GM18517 (cell line): ENCODE data around the gene AGBL1.

Source experiments
- ATAC-seq: cut with Tn5 transposase; IDR thresholded peaks from one replicate; pipeline ENCODE4 v1.9.1; 2021; ENCODE audit warnings: mild to moderate bottlenecking, moderate library complexity; ENCODE audit not compliant: unreplicated experiment

The AGBL1 gene

DNA sequence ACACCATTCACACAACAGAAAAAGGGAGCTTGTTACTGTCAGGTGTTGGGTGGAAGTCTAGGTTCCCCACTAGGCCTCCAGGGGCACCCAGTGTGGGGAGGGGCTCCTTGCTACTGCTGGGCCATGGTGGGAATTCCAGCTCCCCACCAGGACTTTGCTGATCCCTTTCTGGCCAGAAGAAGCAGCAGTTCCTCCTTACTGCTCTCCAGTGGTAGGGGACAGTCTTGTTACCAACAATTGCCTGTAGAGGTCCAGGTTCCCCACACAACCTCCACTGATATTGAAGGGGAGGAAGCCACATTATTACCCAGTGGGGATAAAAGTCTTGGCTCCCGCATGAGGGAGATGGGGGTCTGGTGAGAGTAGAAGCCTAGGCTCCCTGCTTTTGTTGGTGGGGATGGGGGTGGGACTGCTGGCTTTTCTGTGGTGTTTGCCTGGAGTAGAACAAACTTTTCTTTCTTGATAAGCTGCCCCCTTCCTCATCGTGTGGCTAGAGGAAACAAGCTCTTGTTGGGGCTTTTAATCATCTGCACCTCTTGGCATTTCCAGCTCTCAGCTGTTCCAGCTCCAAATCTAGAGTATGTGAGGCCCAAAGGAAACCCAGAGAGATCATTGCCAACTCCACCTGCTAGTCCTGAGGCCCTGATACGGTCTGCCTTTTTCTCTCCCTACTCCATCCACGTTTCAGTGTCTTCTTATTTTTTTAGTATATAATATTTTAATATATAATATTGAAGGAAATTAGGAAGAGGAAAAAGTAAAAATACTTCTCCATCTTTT lies 824.2 kb downstream of the AGBL1 start:
- no peak for ATAC-seq

DNA sequence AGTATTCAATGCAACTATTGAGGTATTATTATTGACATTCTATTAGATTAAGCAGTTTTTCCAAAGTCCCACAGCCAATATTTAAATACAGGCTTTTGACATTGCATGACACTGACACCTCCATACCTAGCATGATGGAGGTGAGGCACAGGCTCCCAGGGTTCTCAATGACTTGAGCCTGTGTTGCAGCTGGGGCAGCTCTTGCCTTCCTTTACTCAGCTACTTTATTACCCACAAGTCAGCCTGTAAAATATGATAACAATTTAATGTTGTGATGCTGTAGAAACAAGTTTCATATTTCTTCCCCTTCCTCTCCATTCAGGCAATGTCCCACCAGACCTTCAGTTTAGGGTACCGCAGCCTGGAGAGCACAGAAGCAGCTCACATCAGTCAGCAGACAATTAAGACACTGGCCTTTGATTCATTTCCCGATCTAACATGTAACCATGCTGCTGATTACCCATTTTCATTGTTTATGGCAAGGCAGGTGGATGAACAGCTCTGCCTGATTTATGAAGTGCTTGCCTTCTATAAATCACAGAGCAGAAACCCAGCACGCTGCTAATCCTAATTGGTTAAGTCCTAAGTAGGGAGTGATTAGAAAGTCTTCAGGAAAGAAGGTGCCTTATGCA lies 826.1 kb downstream of the AGBL1 start:
- ATAC-seq = no peak

GRCh38 chr15:86906376-86906775 lies 826.7 kb downstream of the AGBL1 start:
- no peak for ATAC-seq

DNA sequence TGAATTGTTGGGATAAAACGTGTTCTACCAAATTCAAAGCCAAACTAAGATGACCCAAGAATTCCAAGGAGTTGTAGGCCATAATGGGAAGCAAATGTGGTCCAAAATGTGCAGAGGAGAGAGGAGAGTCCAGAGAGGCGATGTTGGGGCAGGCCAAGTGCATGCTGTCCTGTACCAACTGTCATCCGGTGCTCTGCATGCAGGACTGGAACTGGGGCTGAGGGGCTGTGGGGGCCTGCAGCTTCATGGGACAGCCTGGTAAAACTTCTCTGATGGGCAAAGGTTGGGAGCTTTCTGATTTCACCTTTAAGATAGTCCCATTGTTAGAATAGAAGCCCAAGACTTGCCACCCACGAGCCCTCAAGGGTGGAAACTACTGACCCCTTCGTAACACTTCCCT lies 831.4 kb downstream of the AGBL1 start:
- no peak for ATAC-seq

- ATAC-seq = no peak
Observed at GRCh38 chr15:86912661-86913060, 833.0 kb downstream of the AGBL1 start.

- no peak for ATAC-seq
Observed at GRCh38 chr15:86915811-86916331, 836.2 kb downstream of the AGBL1 start.

- ATAC-seq = no peak
Observed at GRCh38 chr15:86916671-86917360, 837.1 kb downstream of the AGBL1 start.

DNA sequence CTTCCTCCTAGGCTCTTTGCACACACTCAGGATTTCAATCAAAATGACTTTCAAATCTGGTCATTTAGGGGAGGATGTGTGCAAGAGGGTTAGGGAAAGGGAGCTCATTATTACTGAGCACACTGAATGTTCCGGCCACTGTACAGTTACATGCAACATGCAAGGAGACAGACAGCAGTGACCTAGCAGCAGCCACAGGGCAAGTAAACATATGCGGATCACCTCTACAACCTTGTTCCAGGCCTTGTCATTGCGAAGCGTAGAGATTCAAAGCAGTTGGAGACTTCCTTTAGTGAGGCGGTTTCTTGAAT lies 837.6 kb downstream of the AGBL1 start:
- ATAC-seq = no peak

- ATAC-seq = no peak
Observed at GRCh38 chr15:86919581-86919980, 839.9 kb downstream of the AGBL1 start.

DNA sequence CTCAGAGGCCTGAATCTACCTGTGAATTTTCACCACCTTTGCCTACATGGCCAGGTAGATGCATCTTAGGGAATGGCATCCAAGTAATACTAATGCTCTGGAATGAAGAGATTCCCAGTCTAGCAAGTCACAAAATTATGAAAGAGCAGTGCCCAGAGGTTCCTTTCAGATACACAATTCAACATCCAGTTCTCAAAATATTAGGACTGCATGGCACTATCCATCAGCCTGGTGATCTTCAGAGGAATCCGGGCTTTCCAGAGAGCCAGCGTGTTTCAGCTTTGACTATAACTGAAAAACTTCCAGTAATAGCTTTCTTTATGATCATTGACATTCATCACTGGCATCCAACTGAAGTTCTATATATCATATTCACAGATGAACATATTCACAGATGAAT lies 849.8 kb downstream of the AGBL1 start:
- no peak for ATAC-seq

GRCh38 chr15:86932456-86932855 lies 852.8 kb downstream of the AGBL1 start:
- no peak for ATAC-seq

DNA sequence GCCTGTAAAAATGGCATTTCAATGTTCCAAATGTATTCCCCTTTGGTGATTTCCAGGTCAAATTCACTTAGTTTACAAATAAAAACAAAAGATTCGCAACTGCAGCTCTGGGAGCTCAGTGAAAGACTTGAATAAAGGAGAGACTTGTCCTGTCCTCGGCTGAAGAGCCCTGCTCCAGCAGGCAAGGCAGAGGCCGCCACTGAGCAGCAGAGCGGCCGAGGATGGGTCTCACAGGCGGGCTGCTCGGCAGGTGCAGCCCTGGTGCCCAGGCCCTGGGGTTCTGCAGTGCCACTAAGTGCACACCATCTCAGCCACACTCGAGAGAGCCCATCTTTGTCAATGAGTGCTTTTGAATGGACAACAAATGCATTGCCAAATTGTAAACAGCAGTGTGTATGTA lies 856.2 kb downstream of the AGBL1 start:
- ATAC-seq = no peak

DNA sequence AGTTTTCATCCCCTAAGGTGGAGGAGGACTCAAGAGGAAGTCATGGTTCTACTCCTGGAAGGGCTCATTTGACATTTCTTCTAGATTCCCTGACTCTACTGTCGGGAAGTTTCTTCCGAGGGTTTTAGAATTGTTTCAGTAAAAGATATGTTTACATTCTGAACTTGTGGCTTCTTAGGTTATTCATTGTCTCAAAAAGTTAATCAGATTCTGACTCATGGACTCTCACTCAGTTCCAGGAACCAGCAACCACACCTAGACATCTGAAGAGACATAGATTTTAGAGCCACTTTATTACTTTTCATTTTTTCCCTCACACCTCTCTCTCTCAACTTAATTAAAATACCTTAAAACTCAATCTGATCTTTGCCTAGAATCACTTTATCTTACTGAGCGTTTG lies 862.6 kb downstream of the AGBL1 start:
- ATAC-seq = no peak

GRCh38 chr15:86948719-86949118 lies 869.0 kb downstream of the AGBL1 start:
- no peak for ATAC-seq

DNA sequence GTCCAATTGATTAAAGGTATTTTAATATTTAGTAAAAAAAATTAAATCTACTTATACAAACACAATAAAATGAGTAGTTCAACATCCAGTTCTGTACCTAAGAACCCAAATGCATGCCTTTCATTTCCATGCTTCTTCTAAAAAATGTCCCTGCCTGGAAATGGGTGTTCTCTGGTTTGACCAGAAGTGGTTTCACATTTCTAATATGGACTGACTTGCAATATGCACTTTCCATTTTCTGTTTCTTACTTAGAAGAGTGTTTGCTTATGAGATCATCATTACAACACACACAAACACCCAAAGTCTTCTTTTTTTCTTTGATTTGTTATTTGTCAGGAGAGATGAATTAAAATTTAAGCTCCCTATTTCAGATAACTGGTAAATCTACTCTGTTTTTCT lies 879.6 kb downstream of the AGBL1 start:
- ATAC-seq = no peak

DNA sequence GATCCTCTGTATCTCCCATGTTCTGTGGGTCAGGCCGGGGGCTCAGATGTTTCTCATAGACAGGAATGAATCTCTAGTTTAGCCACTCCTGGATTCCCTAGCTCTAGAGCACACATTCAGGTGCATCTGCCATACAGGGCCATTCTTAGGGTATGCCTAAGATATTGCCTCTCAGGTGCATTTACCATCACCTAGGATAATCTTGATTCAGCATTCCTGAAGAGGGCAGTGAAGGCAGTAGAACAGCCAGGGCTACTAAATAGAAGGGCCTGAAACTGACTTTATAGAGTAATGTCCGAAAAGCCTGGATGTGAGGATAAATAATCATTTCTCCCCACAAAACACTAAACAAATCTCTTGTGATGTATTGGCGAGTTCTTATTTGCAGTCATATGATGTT lies 882.0 kb downstream of the AGBL1 start:
- no peak for ATAC-seq

DNA sequence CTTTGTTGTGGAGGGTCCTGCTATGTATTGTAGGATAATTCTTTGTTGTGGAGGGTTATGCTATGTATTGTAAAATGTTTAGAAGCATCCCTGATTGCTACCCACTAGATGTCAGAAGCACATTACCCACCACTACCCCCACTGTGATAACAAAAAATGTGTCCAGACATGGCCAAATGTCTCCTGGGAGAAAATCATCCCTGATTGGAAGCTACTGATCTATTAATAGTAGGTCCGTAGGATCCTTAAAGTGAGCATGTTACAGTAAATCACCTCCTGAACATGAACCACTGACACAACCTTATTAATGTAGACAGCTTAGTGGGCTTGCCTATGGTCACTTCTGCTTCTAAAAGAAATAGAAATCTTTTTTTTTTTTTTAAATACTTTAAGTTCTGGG lies 884.6 kb downstream of the AGBL1 start:
- no peak for ATAC-seq

DNA sequence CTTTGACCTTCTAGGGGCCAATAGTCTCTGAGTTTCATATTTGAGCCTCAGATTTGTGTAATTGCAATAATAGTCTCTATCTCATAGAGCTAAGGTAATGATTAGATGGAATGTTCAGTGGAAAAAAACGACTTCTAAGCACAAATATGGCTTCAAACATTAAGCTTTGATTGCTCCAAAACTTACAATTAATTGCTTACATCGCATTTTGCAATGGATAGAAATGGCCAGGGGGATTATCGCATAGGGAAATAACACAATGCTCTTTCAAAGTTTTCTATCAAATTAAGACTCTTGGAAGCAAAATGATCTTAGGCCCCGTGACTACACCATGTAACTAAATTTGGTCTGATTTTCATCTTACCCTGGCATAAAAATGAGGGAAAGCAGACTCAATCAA lies 888.6 kb downstream of the AGBL1 start:
- ATAC-seq = no peak

- ATAC-seq = no peak
Observed at GRCh38 chr15:86969364-86969763, 889.7 kb downstream of the AGBL1 start.

DNA sequence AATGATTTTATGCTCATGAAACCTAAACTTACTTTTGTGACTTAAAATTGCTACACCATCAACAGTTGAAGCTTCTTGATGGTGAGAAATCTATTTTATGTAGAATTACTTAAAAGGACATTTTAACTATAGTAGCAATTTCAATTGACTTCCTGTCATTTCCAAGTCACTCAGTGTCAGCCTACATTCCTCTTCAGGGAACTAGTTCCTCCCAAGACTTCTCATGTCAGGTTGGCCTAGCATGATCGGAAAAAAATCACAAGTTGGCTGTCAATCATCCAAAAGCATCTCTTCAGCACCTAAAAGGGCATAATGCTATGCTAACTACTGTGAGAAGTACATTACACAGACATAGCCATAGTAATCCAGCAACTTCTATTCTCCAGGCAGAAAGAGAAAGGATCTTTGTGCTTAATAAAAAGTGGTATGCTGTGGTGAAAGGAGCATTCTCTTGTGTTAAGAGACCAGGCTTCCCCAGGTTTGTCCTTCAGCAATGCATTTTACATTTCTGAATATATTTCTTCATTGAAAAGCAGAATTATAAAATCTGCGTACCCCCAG lies 893.7 kb downstream of the AGBL1 start:
- ATAC-seq = no peak

DNA sequence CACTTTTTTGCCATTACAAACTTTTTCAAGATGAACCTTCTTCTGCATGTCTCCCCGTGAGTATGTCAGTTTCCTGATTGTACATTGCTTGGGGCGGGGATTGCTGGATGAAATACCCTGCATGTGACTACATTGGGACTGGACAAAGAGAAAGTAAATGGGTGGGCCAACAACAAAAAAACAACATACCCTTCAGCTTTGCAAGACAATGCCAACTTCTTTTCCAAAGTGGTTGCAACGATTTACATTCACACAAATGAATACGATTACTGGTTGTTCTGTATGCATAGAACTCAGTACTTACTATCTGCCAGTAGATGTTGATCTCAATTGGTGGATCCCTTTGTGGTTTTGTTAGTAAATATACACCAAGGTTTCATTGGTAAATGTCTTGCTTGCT lies 908.4 kb downstream of the AGBL1 start:
- no peak for ATAC-seq

GRCh38 chr15:87021751-87022150 lies 942.1 kb downstream of the AGBL1 start:
- ATAC-seq = no peak
